Subcutaneous abdominal adipose tissue (tissue), 5 donors: Measurements from ENCODE around the gene CD7.
A peak's percentile ranks its signal among the peaks of the same experiment; 100 is the strongest.

ENCODE experiments used
- H3K27ac ChIP-seq: one replicate; pipeline ENCODE4 v1.7.0; 2013; ENCODE audit warnings: low read depth, mild to moderate bottlenecking, inconsistent platforms, low read length, moderate library complexity
- H3K27me3 ChIP-seq, 5 donors: one replicate each; pipeline ENCODE4 v1.7.0; 2013; ENCODE audit warnings: low read length in 5 of 5, inconsistent platforms in 1 of 5; ENCODE audit not compliant: control insufficient read depth in 5 of 5, insufficient read depth in 4 of 5
- H3K36me3 ChIP-seq, 5 donors: one replicate each; pipeline ENCODE4 v1.7.0; 2013; ENCODE audit warnings: low read length in 5 of 5; ENCODE audit not compliant: control insufficient read depth in 5 of 5, insufficient read depth in 5 of 5
- H3K4me1 ChIP-seq, 5 donors: one replicate each; pipeline ENCODE4 v1.7.0; 2013; ENCODE audit warnings: low read length in 5 of 5, mild to moderate bottlenecking in 3 of 5, moderate library complexity in 1 of 5; ENCODE audit not compliant: control insufficient read depth in 5 of 5, insufficient read depth in 5 of 5
- H3K4me3 ChIP-seq, 5 donors: one replicate each; pipeline ENCODE4 v1.7.0; 2013; ENCODE audit warnings: low read length in 5 of 5, low read depth in 1 of 5
- H3K9ac ChIP-seq, 5 donors: one replicate each; pipeline ENCODE4 v1.7.0; 2013; ENCODE audit warnings: low read length in 5 of 5, mild to moderate bottlenecking in 4 of 5, moderate library complexity in 3 of 5
- H3K9me3 ChIP-seq, 5 donors: one replicate each; pipeline ENCODE4 v1.7.0; 2013; ENCODE audit warnings: low read length in 5 of 5; ENCODE audit not compliant: control insufficient read depth in 5 of 5
- donor health status: healthy.
- donor health status: healthy.
- donor health status: healthy.
- donor health status: healthy.
- donor health status: healthy.

Gene CD7

GRCh38 chr17:82277851-82278250, 39.6 kb downstream of the CD7 start:
- Histone ChIP-seq H3K27me3 (peaks cover 0 to 4% (median 0%) of the 10 kb centered on the region in 5 donors), H3K27ac (no peak overlapping the region), H3K9me3 (no peaks in the 10 kb centered on the region), H3K9ac (no peak overlapping the region), H3K4me3 (no peak overlapping the region), H3K4me1 (peaks cover 0 to 23% (median 9%) of the 10 kb centered on the region in 5 donors), H3K36me3 (peaks cover 0 to 7% (median 0%) of the 10 kb centered on the region in 5 donors)

DNA sequence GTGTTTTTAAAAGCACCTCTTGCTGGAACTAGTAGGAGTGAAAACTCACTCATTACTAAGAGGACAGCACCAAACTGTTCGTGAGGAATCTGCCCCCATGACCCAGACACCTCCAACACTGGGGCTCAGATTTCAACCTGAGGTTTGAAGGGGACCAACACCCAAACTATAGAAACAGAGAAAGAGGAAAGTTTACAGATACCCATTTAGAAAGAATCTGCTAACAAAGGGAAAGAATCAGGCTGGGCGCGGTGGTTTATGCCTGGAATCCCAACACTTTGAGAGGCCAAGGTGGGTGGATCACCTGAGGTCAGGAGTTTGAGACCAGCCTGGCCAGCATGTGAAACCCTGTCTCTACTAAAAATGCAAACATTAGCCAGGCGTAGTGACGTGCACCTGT, 40.5 kb downstream of the CD7 start:
- Histone ChIP-seq H3K36me3 (peaks cover 0 to 7% (median under 1%) of the 10 kb centered on the region in 5 donors), H3K27ac (no peak overlapping the region), H3K9ac (no peak overlapping the region), H3K4me1 (peaks cover 2 to 26% (median 16%) of the 10 kb centered on the region in 5 donors), H3K9me3 (no peaks in the 10 kb centered on the region), H3K27me3 (peaks cover 0 to 4% (median 0%) of the 10 kb centered on the region in 5 donors), H3K4me3 (no peak overlapping the region)

- Histone ChIP-seq H3K4me1 (peaks cover 7 to 38% (median 32%) of the 10 kb centered on the region in 5 donors), H3K9ac (no peak overlapping the region), H3K27ac (no peak overlapping the region), H3K27me3 (no peaks in the 10 kb centered on the region), H3K36me3 (peaks cover 0 to 20% (median 14%) of the 10 kb centered on the region in 5 donors), H3K4me3 (no peak overlapping the region), H3K9me3 (no peaks in the 10 kb centered on the region)
Measured at GRCh38 chr17:82275326-82275725, 42.1 kb downstream of the CD7 start.

DNA sequence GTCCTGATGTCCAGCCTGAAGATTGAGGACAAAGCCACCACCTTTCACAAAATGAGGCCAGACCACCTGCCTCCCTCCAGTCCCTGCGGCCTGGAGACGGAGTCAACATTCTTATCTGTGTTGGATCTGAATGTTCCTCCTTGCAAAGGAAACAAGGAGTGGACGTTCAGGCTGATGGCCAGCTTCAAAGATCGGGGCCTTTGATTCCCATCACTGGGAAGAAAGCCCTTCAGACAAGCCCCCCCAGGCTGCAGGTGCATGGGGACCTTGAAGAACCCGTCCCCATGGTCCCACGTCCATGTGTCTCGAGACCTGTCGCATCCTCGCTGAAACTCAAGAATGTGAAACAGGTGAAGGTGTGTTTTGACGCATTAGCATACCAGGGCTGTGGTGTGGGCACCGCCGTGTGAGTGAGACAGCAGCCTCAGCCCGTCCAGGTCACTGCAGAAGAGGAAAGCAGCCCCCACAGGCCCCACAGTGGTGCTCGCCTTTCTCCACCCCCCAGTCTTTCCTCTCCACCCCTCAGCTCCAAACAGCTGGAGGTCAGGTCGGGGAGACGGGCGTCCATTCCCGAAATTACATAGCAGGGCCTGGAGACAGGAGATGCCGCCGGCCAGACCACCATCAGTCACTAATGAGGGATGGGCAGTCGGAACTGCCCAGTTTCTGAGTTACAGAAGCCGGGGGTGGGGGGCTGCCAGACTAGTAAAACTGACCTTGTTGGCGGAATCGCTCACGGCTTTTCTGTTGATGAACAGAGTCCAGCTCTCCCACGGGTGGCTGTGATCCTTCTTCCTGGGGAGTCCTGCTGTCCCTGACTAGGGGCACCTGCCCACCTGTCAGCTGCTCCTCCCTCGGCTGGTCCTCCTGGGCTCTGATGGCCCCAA, 43.0 kb downstream of the CD7 start:
- Histone ChIP-seq H3K27me3 (no peaks in the 10 kb centered on the region), H3K27ac (no peak overlapping the region), H3K4me1 (peaks cover 9 to 47% (median 42%) of the 10 kb centered on the region in 5 donors), H3K4me3 (peak overlapping the region; percentile 51 to 80 (median 70)), H3K9ac (peak overlapping the region in 4 of 5 donors; percentile 52 to 75 (median 59)), H3K36me3 (peaks cover 0 to 30% (median 20%) of the 10 kb centered on the region in 5 donors), H3K9me3 (no peaks in the 10 kb centered on the region)

DNA sequence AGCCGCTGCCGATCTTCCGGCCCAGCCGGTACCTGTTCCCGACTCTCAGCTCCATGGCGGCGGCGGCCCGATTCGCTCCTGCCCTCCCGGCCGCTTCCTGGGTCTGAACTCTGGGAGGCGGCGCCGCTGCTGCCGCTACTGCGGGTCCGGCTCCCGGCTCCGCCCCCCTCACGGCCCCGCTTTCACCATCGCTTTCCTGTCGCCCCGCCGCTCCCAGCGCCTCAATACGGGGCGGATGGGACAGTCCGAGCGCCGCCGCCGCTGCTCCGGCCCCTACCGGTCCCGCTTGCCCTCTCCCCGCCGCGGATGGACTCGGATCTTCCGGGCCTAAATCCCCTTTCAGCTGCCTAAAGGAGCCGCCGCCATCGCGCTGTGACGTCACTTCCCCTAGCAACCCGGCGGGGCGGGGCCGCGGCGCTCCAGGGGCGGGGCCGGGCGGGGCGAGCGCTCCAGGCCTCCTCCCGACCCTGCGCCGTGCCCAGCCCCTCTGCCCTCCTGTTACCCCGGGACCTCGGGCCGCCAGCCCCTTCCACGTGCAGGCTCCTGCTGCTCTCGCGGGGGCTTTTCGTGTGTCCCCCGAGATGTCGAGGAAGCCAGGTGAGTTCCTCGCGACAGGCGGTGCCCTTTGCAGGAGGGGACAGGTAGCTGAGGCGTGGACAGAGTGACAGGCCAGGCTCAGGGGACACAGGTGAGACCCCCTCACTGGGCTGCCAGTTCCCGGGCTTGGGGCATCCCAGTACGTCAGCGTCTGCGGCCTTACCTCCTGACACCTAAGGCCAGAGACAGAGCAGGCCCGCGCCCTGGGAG, 43.9 kb downstream of the CD7 start, which contains the start of gene CSNK1D:
Gene CSNK1D, minus strand, starts transcription at position 374 of the 807 bp plus-strand sequence. Its CDS starts 319 bp downstream, at position 55.
- Histone ChIP-seq H3K9me3 (no peaks in the 10 kb centered on the region), H3K4me3 (peak within 1 kb of the TSS; percentile 63 to 80 (median 77)), H3K27me3 (no peaks in the 10 kb centered on the region), H3K27ac (peak within 1 kb of the TSS; percentile 90), H3K36me3 (peaks cover 0 to 34% (median 24%) of the 10 kb centered on the region in 5 donors), H3K4me1 (peaks cover 9 to 51% (median 50%) of the 10 kb centered on the region in 5 donors), H3K9ac (peak within 1 kb of the TSS; percentile 71 to 82 (median 75))

GRCh38 chr17:82272495-82273326, 44.7 kb downstream of the CD7 start:
- Histone ChIP-seq H3K4me1 (peaks cover 14 to 59% (median 57%) of the 10 kb centered on the region in 5 donors), H3K9ac (peak overlapping the region; percentile 71 to 82 (median 75)), H3K4me3 (peak overlapping the region; percentile 63 to 80 (median 77)), H3K27me3 (no peaks in the 10 kb centered on the region), H3K27ac (peak overlapping the region; percentile 90), H3K9me3 (no peaks in the 10 kb centered on the region), H3K36me3 (peaks cover 0 to 37% (median 23%) of the 10 kb centered on the region in 5 donors)

- Histone ChIP-seq H3K9me3 (no peaks in the 10 kb centered on the region), H3K27ac (peak overlapping the region; percentile 83), H3K36me3 (peaks cover 0 to 37% (median 25%) of the 10 kb centered on the region in 5 donors), H3K4me3 (no peak overlapping the region), H3K9ac (no peak overlapping the region), H3K4me1 (peaks cover 20 to 72% (median 69%) of the 10 kb centered on the region in 5 donors), H3K27me3 (no peaks in the 10 kb centered on the region)
Measured at GRCh38 chr17:82271401-82271800, 46.0 kb downstream of the CD7 start.

DNA sequence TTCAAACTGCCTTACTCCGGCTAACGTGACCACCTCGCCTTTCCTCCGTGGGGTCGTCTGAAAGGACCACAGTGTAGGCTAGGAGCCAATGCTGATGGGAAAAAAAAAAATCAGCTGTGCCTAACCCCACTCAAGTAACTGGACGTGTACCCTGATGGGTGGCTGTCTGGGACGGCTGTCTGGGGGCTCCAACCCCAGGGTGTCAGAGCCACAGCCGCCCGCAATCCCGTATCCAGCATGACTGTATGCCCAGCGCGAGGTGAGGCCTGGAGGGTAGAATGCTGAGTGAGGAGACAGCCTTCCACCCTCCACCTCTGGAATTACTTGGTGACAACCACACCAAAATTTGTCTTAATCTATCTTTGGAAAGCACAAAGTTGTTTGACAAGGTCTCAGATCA, 46.8 kb downstream of the CD7 start:
- Histone ChIP-seq H3K4me1 (peaks cover 20 to 78% (median 75%) of the 10 kb centered on the region in 5 donors), H3K9ac (no peak overlapping the region), H3K9me3 (no peaks in the 10 kb centered on the region), H3K27ac (no peak overlapping the region), H3K27me3 (no peaks in the 10 kb centered on the region), H3K36me3 (peaks cover 0 to 45% (median 32%) of the 10 kb centered on the region in 5 donors), H3K4me3 (peak overlapping the region in 1 of 5 donors; percentile 2)

DNA sequence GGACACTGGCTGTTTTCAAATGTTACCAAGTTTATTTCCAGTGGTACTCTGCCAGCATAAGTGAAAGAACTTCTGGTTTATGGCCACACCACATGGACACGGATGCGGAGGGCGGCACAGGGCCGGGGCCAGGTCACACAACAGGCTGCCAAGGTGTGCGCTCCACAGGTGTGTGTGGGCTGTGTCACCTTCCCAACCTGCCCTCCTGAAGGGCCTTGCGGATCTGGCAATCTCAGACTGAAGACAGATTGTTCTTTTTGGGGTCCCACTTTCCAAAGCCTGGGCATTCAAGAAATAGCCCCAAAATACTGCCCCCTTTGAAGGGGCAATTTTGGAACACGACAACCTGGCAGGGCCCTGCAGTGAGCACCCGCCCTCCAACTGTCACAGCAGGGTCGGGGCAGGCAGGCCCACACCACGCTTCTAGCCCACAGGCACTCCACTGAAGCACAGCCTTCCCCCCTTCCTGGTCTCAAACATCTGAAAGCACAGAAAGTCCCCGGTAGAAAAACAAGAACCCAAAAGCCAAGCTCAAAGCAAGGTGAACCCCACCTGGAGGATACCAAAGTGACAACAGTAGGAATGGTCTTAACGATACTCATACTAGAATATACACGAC, 47.4 kb downstream of the CD7 start:
- no peaks in the 10 kb centered on the region for H3K9me3 ChIP-seq
- H3K4me3 ChIP-seq, result no peak overlapping the region
- H3K4me1 ChIP-seq, result peaks cover 20 to 78% (median 75%) of the 10 kb centered on the region in 5 donors
- H3K36me3 ChIP-seq, result peaks cover 0 to 51% (median 38%) of the 10 kb centered on the region in 5 donors
- peak overlapping the region; percentile 37 for H3K27ac ChIP-seq
- no peaks in the 10 kb centered on the region for H3K27me3 ChIP-seq
- peak overlapping the region in 1 of 5 donors; percentile 6 for H3K9ac ChIP-seq
